Measurements from ENCODE around the gene PDZD11. TPM values are rescaled to one million over a fixed set of nuclear protein-coding genes. Genes with fewer than 3 reads are reported as not detected.

Gene PDZD11
- total RNA-seq, 1 experiment from 2014 or later: 51.2 TPM

- ChIA-PET POLR2A (ENCODE audit: unreplicated experiment) (no interaction called here), CTCF (no interaction called here)
- Histone ChIP-seq H3K9me3 (ENCODE audit: insufficient read depth, low read depth) (no peaks in the 10 kb centered on the region; the same call in 1 of the 2 replicates), H3K27ac (no peak within 1 kb of the TSS), H3K36me3 (ENCODE audit: low read depth) (no peaks in the 10 kb centered on the region), H3K9me2 (ENCODE audit: insufficient read depth) (no peaks in the 10 kb centered on the region), H4K20me1 (ENCODE audit: insufficient read depth) (no peaks in the 10 kb centered on the region), H3K27me3 (ENCODE audit: insufficient read depth, low read depth) (no peaks in the 10 kb centered on the region), H3K4me3 (no peak within 1 kb of the TSS), H2AFZ (no peak within 1 kb of the TSS), H3K4me1 (replicated peaks; ENCODE audit: insufficient read depth) (peaks cover under 1% of the 10 kb centered on the region; the same call in 1 of the 2 replicates), H3F3A (ENCODE audit: insufficient read depth, low read depth) (no peaks in the 10 kb centered on the region), H3K4me2 (no peak within 1 kb of the TSS), H3K79me2 (ENCODE audit: low read depth) (no peaks in the 10 kb centered on the region)
- intact Hi-C loops (cut with micrococcal nuclease; ENCODE audit: unreplicated experiment): loop anchor here (5.0 kb wide), 1 partner anchor 228 kb away; no protein-coding TSS in a partner anchor
- no peak for DNase-seq
- BruUV-seq (replicated peaks): no TSS peak
- TF ChIP-seq CTCF (conservative IDR thresholded peaks at IDR 0.05): no peak
- TF ChIP-seq EZH2 (IDR thresholded peaks at IDR 0.05; ENCODE audit: low read depth): no peak
These were observed 29.6 kb downstream of the PDZD11 start, which contains the start of gene P2RY4 for GRCh38 chrX:70260104-70260503. Gene P2RY4 (minus strand): TSS chrX:70260204. CDS start chrX:70259624, 580 bp downstream.

- H3K4me2 ChIP-seq: no peak overlapping the region
- POLR2A ChIA-PET (ENCODE audit: unreplicated experiment): no interaction called here
- intact Hi-C loops (cut with micrococcal nuclease; ENCODE audit: unreplicated experiment): no loop called here
These were observed 32.1 kb downstream of the PDZD11 start for GRCh38 chrX:70257423-70258288.

GRCh38 chrX:70255452-70255851 is 34.3 kb downstream of the PDZD11 start:
- TF ChIP-seq EZH2 (IDR thresholded peaks at IDR 0.05; ENCODE audit: low read depth) (no peak), CTCF (conservative IDR thresholded peaks at IDR 0.05) (no peak)
- POLR2A ChIA-PET (ENCODE audit: unreplicated experiment): no interaction called here
- no peak overlapping the region for H2AFZ ChIP-seq

More at GRCh38 chrX:70257423-70258288, 32.1 kb downstream of the PDZD11 start:
- Histone ChIP-seq H3K36me3 (ENCODE audit: low read depth) (no peaks in the 10 kb centered on the region), H3K4me1 (replicated peaks; ENCODE audit: insufficient read depth) (peaks cover 24% of the 10 kb centered on the region), H4K20me1 (ENCODE audit: insufficient read depth) (no peaks in the 10 kb centered on the region), H3F3A (ENCODE audit: insufficient read depth, low read depth) (0 out of 2 replicates have a peak, but pooled peaks cover 3% of the 10 kb centered on the region), H3K27me3 (ENCODE audit: insufficient read depth, low read depth) (no peaks in the 10 kb centered on the region), H3K9me2 (ENCODE audit: insufficient read depth) (no peaks in the 10 kb centered on the region), H3K27ac (no peak overlapping the region), H3K4me3 (no peak overlapping the region), H3K79me2 (ENCODE audit: low read depth) (no peaks in the 10 kb centered on the region), H3K9me3 (ENCODE audit: insufficient read depth, low read depth) (no peaks in the 10 kb centered on the region; the same call in 1 of the 2 replicates), H2AFZ (no peak overlapping the region)
- CTCF ChIA-PET: no interaction called here
- no peak for TF ChIP-seq EZH2 (IDR thresholded peaks at IDR 0.05; ENCODE audit: low read depth)
- no peak for TF ChIP-seq CTCF (conservative IDR thresholded peaks at IDR 0.05)
- DNase-seq: peak in 1 of 2 experiments; percentile 33
- no TSS peak for BruUV-seq (replicated peaks)

More at GRCh38 chrX:70255452-70255851, 34.3 kb downstream of the PDZD11 start:
- intact Hi-C loops (cut with micrococcal nuclease; ENCODE audit: unreplicated experiment): no loop called here
- no peak overlapping the region for H3K4me2 ChIP-seq
- no peaks in the 10 kb centered on the region for H3K79me2 ChIP-seq (ENCODE audit: low read depth)
- 0 out of 2 replicates have a peak, but pooled peaks cover 3% of the 10 kb centered on the region for H3F3A ChIP-seq (ENCODE audit: insufficient read depth, low read depth)
- CTCF ChIA-PET: no interaction called here
- DNase-seq: no peak
- peaks cover 24% of the 10 kb centered on the region for H3K4me1 ChIP-seq (replicated peaks; ENCODE audit: insufficient read depth)
- no peaks in the 10 kb centered on the region; the same call in 1 of the 2 replicates for H3K9me3 ChIP-seq (ENCODE audit: insufficient read depth, low read depth)
- H3K36me3 ChIP-seq (ENCODE audit: low read depth): no peaks in the 10 kb centered on the region
- no peak overlapping the region for H3K27ac ChIP-seq
- no TSS peak for BruUV-seq (replicated peaks)
- H3K9me2 ChIP-seq (ENCODE audit: insufficient read depth): no peaks in the 10 kb centered on the region
- H3K27me3 ChIP-seq (ENCODE audit: insufficient read depth, low read depth): no peaks in the 10 kb centered on the region
- no peaks in the 10 kb centered on the region for H4K20me1 ChIP-seq (ENCODE audit: insufficient read depth)
- no peak overlapping the region for H3K4me3 ChIP-seq
